Peyer's patch (tissue), 4 donors: ENCODE data around the gene FRMD4A. TPM values are rescaled to one million over a fixed set of nuclear protein-coding genes. Genes with fewer than 3 reads are reported as not detected.

ENCODE experiments used
- DNase-seq, 3 donors: peaks; one replicate each; pipeline ENCODE4 v3.0.0-alpha.2; 2017 to 2019
- H3K27ac ChIP-seq, 4 donors: fragments of 200-600 bp; sonication (generic); one replicate each; pipeline ENCODE4 v1.5.1; 2016 to 2019
- H3K27me3 ChIP-seq, 2 donors: fragments of 200-600 bp; sonication (generic); one replicate each; pipeline ENCODE4 v1.5.1; 2019
- H3K36me3 ChIP-seq, 3 donors: fragments of 200-600 bp; sonication (generic); one replicate each; pipeline ENCODE4 v1.5.1; 2016 to 2019
- H3K4me1 ChIP-seq, 4 donors: fragments of 200-600 bp; sonication (generic); one replicate each; pipeline ENCODE4 v1.5.1; 2016 to 2019
- H3K4me3 ChIP-seq, 4 donors: fragments of 200-600 bp; sonication (generic); 1 replicate in 3 of 4; 2 replicates in 1 of 4; pipeline ENCODE4 v1.5.1; 2016 to 2019; ENCODE audit warnings: mild to moderate bottlenecking in 1 of 4
- H3K9me3 ChIP-seq, 4 donors: fragments of 200-600 bp; sonication (generic); one replicate each; pipeline ENCODE4 v1.5.1; 2016 to 2019; ENCODE audit warnings: mild to moderate bottlenecking in 1 of 4
- POLR2A ChIP-seq, 2 donors: fragments of 450-650 bp; IDR thresholded peaks; one replicate each; pipeline ENCODE4 v1.5.1; 2017; ENCODE audit warnings: antibody characterized with exemption in 2 of 2, mild to moderate bottlenecking in 2 of 2, moderate library complexity in 2 of 2
- total RNA-seq, 4 donors: library from RNA; depleted of rRNA; stranded (reverse); fragments of >200 nt; gene quantifications; one replicate each; pipeline ENCODE4 v1.1.0, GENCODE V29; 2016
- TF ChIP-seq, protein P1 (sequence below), 6 experiments: fragments of 450-650 bp in 4 of 6; fragments of 200-600 bp in 2 of 6; sonication (generic) in 1 of 6; IDR thresholded peaks; one replicate each; pipeline ENCODE4 v1.5.1; 2017 to 2019; ENCODE audit warnings: antibody characterized with exemption in 6 of 6, mild to moderate bottlenecking in 3 of 6, moderate library complexity in 1 of 6

FRMD4A gene
- total RNA-seq, 4 donors from 2014 or later = 3.0 to 47.9 (median 5.9) TPM

DNA sequence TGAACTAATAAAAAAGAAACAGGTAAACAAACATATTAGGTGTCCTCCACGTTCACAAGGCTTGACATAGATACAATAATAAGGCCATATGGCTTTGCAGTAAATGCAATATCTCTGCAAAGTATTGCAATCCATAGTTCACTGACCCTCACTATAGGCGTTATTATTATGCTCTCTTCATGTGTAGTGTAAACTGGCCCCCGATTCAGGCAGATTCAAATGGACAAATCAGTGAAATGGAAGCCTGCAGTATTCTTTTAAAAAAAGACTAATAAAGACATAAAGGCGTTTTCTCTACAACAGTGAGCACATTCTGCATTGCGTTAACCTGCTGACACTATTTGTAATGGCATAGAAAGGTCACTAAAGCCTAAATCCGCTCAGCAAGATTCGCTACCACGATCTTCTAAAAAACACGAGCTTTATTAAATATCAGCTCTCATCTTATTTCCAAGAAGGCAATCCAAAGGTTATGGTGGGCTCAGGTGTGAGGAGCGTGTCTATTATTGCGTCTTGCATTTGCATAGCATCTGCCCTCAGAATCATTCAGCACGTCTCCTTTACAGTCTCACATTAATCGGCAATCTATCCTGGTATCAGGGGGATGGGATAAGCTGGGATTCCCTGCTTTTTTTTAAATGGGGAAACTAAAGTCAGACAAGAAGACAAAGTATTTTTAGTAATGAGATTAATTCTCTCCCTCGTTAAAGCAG is 36.2 kb downstream of the FRMD4A start:
- no peak for DNase-seq
- TF ChIP-seq, protein P1, sequence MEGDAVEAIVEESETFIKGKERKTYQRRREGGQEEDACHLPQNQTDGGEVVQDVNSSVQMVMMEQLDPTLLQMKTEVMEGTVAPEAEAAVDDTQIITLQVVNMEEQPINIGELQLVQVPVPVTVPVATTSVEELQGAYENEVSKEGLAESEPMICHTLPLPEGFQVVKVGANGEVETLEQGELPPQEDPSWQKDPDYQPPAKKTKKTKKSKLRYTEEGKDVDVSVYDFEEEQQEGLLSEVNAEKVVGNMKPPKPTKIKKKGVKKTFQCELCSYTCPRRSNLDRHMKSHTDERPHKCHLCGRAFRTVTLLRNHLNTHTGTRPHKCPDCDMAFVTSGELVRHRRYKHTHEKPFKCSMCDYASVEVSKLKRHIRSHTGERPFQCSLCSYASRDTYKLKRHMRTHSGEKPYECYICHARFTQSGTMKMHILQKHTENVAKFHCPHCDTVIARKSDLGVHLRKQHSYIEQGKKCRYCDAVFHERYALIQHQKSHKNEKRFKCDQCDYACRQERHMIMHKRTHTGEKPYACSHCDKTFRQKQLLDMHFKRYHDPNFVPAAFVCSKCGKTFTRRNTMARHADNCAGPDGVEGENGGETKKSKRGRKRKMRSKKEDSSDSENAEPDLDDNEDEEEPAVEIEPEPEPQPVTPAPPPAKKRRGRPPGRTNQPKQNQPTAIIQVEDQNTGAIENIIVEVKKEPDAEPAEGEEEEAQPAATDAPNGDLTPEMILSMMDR (IDR thresholded peaks at IDR 0.05) = no peak
- no peak for TF ChIP-seq POLR2A (IDR thresholded peaks at IDR 0.05)
- H3K27ac ChIP-seq = no peak overlapping the region

DNA sequence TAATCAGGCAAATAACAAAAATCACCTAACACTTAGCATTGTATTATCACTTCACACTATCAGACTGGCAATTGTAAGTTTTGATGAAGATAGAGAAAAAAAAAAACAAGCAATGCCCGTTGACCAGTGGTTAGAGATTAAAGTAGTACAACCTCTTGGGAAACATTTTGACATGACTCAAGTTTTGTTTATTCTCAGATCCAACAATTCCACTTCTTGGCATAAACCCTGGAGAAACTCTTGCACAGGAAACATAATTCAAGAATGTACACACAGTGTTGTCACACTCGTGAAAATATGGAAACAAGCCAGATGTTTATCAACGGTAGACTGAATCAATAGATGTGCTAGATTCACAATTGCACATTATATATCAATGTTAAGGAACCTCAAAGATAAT is 37.2 kb downstream of the FRMD4A start:
- no peaks in the 10 kb centered on the region for H3K36me3 ChIP-seq
- no peaks in the 10 kb centered on the region for H3K27me3 ChIP-seq
- no peak for DNase-seq
- H3K9me3 ChIP-seq = no peaks in the 10 kb centered on the region
- H3K27ac ChIP-seq = no peak overlapping the region
- TF ChIP-seq, protein P1 (IDR thresholded peaks at IDR 0.05) = no peak
- TF ChIP-seq POLR2A (IDR thresholded peaks at IDR 0.05) = no peak
- H3K4me3 ChIP-seq = no peak overlapping the region
- no peaks in the 10 kb centered on the region for H3K4me1 ChIP-seq

More for the DNA sequence above, 36.2 kb downstream of the FRMD4A start:
- Histone ChIP-seq H3K9me3 (no peaks in the 10 kb centered on the region), H3K4me1 (no peaks in the 10 kb centered on the region), H3K27me3 (no peaks in the 10 kb centered on the region), H3K4me3 (no peak overlapping the region), H3K36me3 (no peaks in the 10 kb centered on the region)

DNA sequence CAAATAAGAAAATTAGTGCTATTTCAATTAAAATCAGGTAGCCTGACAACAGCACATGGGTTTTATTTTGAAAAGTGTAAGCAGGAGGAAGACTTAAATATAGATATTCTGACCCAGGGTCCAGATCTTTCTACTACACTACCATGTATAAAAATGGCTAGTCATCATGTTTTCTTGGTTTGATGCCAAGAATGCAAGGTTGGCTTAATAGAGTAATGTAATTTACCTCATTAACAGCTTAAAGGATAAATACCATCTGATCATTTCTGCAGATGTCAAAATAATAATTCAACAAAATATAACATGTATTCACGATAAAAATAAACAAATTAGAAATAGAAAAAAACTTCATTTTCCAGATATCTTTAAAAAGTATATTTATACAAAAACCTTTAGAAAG is 39.4 kb downstream of the FRMD4A start:
- no peaks in the 10 kb centered on the region for H3K36me3 ChIP-seq
- DNase-seq = no peak
- no peak overlapping the region for H3K27ac ChIP-seq
- TF ChIP-seq POLR2A (IDR thresholded peaks at IDR 0.05) = no peak
- TF ChIP-seq, protein P1 (IDR thresholded peaks at IDR 0.05) = no peak
- no peaks in the 10 kb centered on the region for H3K4me1 ChIP-seq
- H3K4me3 ChIP-seq = no peak overlapping the region
- H3K9me3 ChIP-seq = no peaks in the 10 kb centered on the region
- no peaks in the 10 kb centered on the region for H3K27me3 ChIP-seq

DNA sequence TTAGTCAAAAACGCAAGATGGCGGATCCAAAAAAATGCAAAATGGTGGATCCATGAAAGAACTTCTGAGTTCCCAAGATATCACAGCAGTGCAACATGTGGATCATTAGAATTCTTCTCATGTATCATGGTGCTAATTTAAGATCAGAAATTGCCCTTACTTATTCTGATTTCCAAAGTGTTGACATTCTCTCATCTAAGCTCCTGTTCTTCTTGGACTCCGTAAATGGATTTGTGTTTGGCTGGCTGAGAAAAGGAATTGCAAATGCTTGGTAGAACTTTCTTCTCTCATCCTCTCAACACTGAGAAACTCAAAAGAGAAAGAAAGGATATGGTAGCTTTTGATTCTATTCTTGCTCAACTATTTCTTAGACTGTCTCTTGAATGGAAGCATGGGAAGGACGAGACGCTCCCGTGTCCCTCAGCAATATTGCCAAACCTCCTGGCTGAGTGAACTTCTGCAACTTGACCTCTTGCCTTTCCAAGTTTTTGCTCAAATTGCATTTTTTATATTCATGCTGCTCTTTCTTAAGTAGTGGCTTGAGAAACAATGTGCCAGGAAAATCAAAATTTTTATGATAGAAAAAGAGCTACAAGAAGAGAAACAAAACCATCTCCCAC is 44.7 kb downstream of the FRMD4A start:
- H3K36me3 ChIP-seq = no peaks in the 10 kb centered on the region
- no peak overlapping the region for H3K27ac ChIP-seq
- H3K4me1 ChIP-seq = no peaks in the 10 kb centered on the region
- no peak overlapping the region for H3K4me3 ChIP-seq
- no peak for TF ChIP-seq POLR2A (IDR thresholded peaks at IDR 0.05)
- TF ChIP-seq, protein P1 (IDR thresholded peaks at IDR 0.05) = no peak
- H3K9me3 ChIP-seq = no peaks in the 10 kb centered on the region
- DNase-seq = no peak
- no peaks in the 10 kb centered on the region for H3K27me3 ChIP-seq

DNA sequence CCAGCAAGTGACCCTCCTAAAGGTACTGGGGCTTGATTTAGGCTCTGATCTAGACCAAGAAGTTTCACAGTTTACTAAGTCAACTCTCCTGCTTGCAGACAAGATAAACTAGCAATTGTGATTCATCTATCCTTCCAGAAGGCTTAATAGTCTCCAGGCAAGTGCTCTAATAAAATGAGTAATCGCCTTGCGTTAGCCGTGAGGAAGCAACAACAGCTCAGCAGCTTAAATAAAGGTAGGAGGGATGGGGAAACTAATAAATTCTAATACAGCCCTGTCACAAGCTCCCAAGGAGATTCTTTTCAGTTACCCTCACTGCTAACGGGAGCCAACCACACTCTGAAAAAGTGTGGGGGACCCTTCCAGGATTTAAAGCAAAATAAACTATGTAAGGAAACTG is 48.4 kb downstream of the FRMD4A start:
- DNase-seq = no peak
- Histone ChIP-seq H3K9me3 (no peaks in the 10 kb centered on the region), H3K4me3 (no peak overlapping the region), H3K4me1 (no peaks in the 10 kb centered on the region), H3K27me3 (no peaks in the 10 kb centered on the region), H3K27ac (no peak overlapping the region), H3K36me3 (no peaks in the 10 kb centered on the region)
- TF ChIP-seq POLR2A (IDR thresholded peaks at IDR 0.05) = no peak
- TF ChIP-seq, protein P1 (IDR thresholded peaks at IDR 0.05) = no peak
